CD4-positive, alpha-beta T cell treated with Interleukin-21 for 1 hour (primary cell): ENCODE results near the gene CTNND1.
"Not testable (repeated sequence)": the region's sequence is repeated elsewhere in the genome, so short reads cannot be mapped to it uniquely, and the experiment has no call there.

ENCODE experiments used
- DNase-seq: peaks from one replicate; pipeline ENCODE4 v3.0.0-alpha.2; 2020

CTNND1 gene

DNA sequence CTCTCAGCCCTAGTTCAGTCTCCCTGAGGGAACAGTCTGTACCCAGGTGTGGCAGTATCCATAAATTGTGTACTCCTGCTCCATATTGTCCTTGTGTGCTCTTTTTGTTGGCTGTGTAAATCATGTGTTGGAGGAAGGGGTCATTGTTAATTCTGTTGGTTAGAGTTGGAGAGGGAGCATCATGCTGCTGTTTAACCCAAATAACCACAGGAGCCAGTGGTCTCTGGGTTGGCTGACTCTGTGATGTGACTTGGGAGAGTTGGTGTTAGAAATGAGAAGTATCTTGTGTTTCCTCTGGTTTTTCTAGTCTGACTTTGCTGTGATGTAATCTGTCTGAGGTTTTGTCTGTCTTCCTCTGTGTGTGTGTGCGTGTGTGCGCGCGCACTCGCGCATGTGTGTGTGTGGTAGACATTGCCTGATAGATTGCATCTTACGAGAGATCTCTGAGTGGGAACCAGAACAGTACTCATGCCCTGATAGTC is 30.5 kb downstream of the CTNND1 start:
- DNase-seq, result peak; percentile 91

DNA sequence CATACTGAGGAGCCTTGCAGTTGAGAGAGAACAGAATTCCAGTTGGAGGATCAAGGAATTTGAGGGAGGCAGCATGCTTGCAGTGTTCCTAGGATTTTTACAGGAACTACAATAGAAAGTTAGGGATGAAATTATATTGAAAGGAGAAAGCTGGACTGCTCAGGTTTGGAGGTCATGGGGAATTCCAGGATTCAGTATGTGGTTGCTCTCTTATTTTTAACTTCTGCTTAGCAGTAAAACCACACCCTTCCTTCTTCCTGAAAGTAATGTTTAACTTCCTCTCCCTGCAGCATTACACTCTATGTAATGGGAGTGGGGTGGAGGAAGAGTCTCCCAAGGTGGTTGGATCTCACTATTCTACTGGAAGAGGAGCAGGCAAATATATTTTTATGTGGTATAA is 31.3 kb downstream of the CTNND1 start:
- peak; percentile 30 for DNase-seq

DNA sequence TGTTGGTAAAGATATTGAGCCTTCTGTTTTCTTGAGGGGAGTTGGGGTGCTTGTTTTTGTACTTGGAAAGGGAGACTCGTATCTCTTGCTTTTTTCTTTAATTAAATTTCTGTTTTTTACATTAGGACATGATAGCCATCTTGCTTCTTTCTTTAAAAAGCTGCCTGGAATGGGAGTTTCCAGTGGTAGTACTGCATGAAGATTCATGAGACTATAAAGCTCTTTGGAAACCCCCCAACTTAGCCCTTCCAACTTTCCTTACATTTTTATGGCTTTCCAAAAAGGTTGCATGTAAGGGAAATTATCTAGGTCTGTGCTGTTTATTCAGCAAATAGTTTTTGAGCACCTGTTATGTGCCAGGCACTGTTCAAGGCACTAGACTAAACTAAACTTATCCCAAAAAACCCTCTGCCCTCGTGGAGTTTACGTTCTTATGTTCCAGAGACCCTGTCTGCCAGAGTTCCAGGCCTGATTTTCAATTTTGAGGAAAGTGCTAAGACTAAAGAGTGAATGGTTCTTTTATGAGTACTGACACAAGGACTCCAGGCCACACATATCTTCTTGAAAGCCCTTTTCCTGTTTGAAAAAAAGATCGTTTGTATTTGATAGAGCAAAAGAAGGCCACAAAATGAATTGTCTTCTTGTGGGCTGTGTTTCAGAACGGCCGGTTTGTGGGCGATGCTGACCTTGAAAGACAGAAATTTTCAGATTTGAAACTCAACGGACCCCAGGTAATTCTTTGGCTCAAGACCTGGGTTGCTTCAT is 31.9 kb downstream of the CTNND1 start:
- no peak for DNase-seq

DNA sequence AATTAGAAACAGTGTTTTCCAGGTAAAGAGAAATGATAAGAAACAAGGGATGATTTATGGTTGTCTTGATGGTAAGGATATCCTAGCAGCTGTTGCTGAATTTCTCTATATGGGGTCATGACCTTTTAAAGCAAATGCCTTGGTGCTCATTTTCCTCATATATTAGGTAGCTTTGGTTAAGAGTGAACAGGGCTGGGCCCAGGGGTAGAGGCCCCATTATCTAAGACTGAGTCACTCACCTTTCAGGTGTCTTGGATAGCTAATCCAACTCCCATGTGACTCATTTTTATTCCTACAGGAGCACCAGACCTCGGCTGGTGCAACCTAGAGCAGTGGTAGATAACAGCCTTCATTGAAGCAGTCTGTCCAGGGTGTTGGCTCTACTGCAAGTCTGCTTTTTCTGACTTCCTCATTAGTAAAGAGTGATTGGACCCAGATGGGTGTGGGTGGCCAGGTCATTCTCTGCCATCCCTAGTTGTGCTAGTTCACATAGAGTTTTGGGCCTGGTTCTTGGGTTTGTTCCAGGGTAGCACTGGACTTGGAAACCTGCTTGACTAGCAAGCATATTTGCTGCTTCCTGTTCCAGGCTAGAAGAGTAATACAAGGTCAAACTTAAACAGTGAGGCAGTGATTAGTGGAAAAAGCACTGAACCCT is 37.4 kb downstream of the CTNND1 start:
- DNase-seq, result no peak

DNA sequence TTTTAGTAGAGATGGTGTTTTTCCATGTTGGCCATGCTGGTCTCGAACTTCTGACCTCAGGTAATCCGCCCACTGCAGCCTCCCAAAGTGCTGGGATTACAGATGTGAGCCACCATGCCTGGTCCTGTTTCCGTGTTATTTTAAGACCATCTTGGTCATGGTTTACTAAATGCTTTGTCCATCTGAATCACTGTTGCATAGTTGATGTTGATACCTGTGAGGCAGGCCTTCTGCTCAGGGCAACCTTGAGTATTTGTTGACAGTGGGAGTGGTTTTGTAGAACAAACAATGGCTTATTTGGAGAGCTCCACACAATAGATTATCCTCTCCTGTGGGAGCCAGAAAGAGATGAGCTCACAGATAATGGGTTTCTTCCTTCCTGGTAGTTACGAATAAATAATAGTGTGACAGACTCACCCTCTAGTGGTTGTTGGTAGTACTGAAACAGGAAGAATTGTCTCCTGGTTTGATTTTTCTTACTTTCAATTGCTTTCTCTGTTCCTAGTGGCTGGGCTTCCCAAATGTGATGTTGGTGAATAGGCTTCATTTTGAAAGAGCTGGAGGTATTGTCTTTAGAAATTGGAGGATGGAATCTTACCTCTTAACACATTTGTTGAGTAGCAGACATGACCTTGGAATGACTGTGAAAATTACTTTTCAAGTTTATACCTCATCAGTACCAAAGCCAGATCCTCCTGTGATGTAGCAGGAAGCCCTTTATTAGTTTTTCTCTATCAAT is 39.0 kb downstream of the CTNND1 start:
- peak; percentile 72 for DNase-seq

DNA sequence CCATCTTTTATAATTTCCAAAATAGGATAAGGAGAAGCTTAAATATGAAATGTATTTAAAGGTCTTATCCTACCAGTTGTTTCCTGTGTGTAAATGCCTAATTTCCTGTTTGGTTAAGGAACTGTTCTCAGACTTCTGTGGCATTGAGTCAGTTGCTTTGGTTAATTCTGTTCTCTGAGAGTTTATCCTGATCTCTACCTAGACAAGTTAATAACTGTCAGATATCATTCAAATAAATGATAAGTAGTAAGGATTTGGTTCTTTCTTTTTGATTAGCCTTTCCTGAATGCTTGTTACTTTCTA is 39.5 kb downstream of the CTNND1 start:
- DNase-seq, result no peak

DNA sequence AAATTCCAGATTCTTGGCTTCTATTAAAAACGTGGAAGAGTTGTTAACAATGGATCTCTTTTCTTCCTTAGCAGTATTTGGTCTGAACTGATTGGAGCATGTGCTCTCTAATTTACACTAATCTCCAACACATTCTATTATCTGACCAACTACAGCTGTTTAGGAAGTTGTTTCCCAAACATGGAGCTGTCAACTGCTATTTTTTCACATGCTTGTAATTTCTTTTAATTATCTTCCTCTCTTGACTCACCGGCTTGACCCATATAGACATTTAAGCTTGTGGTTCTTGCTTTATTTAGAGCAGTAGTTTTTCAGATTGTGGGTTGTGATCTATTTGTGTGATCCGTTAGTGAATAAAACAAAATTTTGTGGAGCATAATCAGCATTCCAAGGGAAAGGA is 40.8 kb downstream of the CTNND1 start:
- DNase-seq, result no peak

DNA sequence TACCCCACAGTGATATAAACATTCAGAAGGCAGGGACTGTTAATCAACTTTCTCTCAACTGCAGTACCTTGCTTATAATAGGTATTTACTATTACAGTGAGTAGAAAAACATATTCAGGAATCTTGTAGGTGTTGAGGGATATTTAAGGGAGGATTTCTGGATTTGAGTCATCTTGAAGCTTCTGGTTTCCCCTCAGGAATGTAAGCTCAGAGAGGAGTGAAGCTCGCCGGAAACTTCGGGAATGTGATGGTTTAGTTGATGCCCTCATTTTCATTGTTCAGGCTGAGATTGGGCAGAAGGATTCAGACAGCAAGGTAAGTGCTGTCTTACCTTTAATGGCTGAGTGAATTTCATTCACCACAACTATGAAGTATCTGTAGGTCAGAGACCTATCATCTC is 42.9 kb downstream of the CTNND1 start:
- DNase-seq, result no peak

DNA sequence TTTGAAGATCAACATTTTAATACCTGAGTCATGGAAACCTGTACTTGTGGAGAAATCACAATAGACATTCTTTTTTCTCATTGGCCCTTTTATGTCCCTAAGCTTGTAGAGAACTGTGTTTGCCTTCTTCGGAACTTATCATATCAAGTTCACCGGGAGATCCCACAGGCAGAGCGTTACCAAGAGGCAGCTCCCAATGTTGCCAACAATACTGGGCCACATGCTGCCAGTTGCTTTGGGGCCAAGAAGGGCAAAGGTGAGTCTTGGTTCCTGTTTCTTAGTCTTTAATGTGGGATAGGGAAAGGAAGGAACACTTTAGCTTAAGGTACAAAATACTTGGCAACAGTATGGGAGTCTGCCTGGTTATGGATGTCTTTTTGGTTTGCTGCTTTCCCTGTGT is 44.2 kb downstream of the CTNND1 start:
- no peak for DNase-seq

DNA sequence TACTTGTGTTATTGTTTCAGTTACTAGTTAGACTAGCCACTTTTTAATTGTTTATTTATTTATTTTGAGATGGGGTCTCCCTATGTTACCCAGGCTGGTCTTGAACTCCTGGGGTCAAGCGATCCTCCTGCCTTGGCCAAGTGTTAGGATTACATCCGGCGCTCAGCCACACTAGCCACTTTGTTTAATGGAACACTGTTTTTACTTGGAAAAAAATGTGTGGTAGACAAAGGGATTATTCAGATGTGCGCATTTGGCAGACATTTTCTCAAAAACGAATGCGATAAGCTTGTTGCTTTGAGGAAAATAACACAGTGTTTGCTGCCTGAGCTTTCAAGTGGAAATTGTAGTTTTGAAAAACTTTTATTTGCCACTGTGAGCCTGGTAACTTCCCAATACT is 51.0 kb downstream of the CTNND1 start:
- no peak for DNase-seq

DNA sequence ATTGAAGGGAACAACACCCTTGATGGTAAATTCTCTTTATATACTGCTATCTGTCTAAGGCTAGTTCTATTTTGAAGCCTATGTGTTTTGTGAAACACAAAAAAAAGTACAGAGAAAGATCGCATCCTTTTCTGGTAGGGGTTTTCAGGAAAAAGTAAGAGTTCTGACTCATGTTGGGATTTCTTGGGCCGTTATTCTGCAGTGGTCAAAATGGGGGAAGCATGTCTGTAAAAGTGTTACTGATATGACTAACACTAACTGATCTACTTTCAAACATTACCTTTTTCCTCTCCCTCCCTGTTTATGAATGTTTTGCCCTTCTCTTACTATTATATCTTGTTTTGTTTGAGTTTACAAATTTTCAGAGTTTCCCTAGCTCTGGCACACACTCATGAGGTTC is 53.9 kb downstream of the CTNND1 start:
- DNase-seq, result no peak

DNA sequence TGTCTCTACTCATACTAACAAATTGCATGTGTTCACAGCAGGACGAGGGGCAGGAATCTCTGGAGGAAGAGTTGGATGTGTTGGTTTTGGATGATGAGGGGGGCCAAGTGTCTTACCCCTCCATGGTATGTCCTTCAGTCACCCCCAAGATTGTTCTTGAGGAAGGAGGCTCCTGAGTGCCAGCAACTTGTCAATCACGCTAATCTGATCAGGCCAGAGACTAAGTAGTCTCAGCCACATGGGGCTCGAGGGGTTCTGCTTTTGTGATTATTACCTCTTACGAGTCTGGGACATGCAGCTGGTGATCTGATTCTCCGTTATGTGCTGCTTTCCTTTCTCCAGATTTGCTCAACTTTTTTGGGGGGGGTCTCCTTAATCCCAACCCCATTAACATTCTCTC is 54.3 kb downstream of the CTNND1 start:
- no peak for DNase-seq

DNA sequence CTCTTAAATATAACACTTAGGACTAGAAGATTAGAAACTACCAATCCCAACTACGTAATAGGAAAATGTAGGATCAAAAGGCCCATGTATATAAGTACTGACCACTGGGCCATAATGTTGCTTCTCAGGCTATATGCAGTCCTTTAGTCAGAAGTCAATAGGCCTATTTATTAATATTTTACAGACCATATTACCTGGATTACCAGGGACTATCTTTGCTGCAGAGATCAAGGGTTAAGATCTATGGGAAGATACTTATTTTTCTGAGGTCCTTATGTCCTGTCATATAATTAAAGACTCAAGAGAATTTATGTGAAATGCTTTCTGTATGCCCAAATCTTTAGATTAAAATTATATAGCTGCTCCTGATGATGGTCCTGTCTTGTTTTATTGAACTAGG is 57.2 kb downstream of the CTNND1 start:
- DNase-seq, result no peak

DNA sequence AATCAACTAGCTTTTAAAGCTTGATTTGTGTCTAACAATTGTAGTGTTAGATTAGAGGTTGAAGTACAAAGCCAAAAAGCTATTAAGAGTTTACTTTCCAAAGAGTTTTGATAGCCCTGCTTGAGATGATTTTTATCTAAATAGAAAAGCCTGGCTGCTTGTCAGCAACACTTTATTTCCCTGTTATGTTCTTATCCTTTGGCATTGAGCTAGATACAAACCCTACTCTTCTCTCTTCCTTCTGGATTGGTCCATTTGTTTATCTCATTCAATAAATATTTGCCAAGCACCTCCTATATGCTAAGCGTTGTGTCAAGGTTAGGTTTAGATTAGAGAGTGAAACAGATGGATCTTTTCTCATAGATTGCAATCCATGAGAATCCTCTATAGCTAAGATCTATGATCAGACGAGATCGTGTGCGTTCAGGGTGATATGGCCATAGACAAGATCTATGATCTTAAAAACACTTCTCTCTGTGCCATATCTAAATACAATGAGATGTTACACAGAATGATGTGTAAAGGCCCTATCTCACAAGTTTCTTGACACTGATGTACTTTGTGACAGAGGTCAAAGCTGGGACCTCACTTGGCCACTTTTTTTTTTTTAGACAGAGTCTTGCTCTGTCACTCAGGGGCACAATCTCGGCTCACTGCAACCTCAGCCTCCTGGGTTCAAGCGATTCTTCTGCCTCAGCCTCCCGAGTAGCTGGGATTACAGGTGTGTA is 57.8 kb downstream of the CTNND1 start:
- no peak for DNase-seq

DNA sequence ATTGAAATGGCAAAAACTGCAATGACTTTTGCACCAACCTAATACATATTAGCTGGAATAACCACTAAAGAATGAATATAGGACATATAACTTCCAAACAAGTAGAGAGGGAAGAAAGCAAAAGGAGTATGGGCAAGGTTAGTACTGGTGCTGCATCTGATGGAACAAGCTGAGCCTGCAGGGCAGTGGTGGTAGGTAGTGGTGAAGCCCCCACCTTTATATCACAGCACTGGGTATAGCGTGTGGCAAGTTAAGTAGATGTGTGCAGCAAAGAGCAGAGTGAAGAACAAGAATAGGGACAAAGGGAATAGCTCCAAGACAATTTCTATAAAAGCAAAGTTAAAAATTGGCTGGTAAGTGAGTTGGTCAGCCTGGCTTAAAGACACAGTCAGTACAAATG is 62.3 kb downstream of the CTNND1 start:
- DNase-seq, result no peak

DNA sequence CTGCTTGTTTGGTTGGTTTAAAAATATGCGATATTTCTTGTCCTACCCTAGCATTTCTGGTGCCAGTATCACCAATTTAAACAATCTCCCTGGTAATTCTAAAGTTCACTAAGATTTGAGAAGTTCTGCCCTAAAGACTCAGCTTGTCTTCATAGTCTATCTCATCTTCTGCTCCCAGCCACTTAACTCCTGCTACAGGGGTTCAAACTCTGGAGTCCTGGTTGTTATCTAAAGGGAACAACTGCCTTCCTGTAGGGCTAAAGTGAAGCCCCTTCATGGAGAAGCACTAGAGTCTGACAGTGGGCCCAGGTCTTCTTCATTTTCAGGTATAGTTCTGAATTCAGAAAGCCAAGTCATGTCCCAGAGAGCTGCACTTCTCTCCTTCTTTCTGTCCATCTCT is 73.2 kb downstream of the CTNND1 start:
- no peak for DNase-seq

DNA sequence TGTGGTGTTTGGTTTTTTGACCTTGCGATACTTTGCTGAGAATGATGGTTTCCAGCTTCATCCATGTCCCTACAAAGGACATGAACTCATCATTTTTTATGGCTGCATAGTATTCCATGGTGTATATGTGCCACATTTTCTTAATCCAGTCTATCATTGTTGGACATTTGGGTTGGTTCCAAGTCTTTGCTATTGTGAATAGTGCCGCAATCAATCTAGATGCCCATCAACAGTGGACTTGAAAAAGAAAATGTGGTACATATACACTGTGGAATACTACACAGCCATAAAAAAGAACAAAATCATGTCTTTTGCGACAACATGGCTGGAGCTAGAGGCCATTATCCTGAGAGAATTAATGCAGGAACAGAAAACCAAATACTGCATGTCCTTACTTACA is 77.0 kb downstream of the CTNND1 start:
- DNase-seq, result not testable (repeated sequence)

DNA sequence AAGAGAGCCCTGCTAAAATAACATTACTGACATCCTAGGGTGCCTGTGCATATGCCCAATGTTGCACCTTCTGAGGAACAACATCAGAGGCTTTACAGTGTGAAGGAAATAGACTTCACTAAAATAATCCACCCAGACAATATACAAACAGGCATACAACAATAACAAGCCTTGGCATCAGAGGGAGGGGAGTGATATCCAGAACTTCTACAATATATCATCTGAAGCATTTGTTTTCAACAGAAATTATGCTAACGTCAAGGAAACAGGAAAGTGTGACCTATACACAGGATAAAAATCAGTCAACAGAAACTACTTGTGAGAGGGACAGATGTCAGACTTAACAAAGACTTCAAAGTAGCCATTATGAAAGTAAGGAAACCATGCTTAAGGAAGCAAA is 81.3 kb downstream of the CTNND1 start:
- no peak for DNase-seq

DNA sequence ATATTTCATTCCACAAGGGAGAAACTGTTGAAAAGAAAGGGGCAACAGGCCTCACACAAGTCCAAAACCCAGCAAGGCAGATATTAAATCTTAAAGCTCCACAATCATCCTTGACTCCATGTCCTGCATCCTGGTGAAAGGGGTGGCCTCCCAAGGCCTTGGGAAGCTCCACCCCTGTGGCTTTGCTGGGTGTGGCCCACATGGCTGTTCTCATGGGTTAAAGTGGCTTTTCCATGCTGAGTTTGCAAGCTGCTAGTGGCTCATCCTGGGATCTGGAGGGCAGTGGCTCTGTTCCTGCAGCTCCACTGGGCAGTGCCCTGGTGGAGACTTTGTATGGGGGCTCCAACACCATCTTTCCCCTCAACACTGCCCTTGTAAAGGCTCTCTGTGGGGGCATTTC is 106.4 kb downstream of the CTNND1 start:
- DNase-seq, result no peak

DNA sequence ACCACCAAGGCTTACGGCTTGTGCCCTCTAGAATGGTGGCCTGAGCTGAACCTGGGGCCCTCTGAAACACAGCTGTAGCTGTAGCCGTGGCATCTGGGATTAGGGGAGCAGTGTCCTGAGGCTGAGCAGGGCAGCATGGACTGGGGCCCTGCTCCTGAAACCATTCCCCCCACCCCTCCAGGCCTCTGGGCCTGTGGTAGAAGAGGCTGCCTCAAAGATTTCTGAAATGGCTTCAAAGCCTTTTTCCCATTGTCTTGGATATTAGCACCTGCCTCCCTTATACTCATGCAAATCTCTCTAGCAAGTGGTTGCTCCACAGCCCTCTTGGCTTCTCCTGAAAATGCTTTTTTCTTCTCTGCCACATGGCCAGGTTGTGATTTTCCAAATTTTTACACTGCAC is 106.9 kb downstream of the CTNND1 start:
- DNase-seq, result no peak
